H9 (cell line): Measurements from ENCODE around the gene MUC5AC. TPM values are rescaled to one million over a fixed set of nuclear protein-coding genes. Genes with fewer than 3 reads are reported as not detected.

Source experiments
- DNase-seq: peaks from one replicate; pipeline ENCODE4 v3.0.0-alpha.2; 2017
- H2AFZ ChIP-seq: one replicate; pipeline ENCODE4 v1.6.1; 2013; ENCODE audit warnings: mild to moderate bottlenecking, low read length, control low read depth, moderate library complexity
- H2AK5ac ChIP-seq: 2 replicates; pipeline ENCODE4 v1.6.1; 2013; ENCODE audit warnings: low read length, control low read depth, mixed read lengths; ENCODE audit not compliant: insufficient read length
- H2BK120ac ChIP-seq: one replicate; pipeline ENCODE4 v1.6.1; 2013; ENCODE audit warnings: low read depth, mild to moderate bottlenecking, low read length, control low read depth, inconsistent platforms; ENCODE audit not compliant: poor library complexity, severe bottlenecking
- H2BK12ac ChIP-seq: 2 replicates; pipeline ENCODE4 v1.6.1; 2013; ENCODE audit warnings: low read length, control low read depth, mixed read lengths, low read depth; ENCODE audit not compliant: insufficient read length
- H2BK15ac ChIP-seq: 2 replicates; pipeline ENCODE4 v1.6.1; 2013; ENCODE audit warnings: low read depth, low read length, control low read depth
- H2BK20ac ChIP-seq: one replicate; pipeline ENCODE4 v1.6.1; 2013; ENCODE audit warnings: low read depth, mild to moderate bottlenecking, low read length, control low read depth, inconsistent platforms; ENCODE audit not compliant: poor library complexity, severe bottlenecking
- H2BK5ac ChIP-seq: 2 replicates; pipeline ENCODE4 v1.6.1; 2013; ENCODE audit warnings: low read length, control low read depth, mixed read lengths; ENCODE audit not compliant: insufficient read length
- H3K14ac ChIP-seq: 2 replicates; pipeline ENCODE4 v1.6.1; 2013; ENCODE audit warnings: low read length, control low read depth; ENCODE audit not compliant: insufficient read depth
- H3K18ac ChIP-seq: 2 replicates; pipeline ENCODE4 v1.6.1; 2013; ENCODE audit warnings: low read depth, mild to moderate bottlenecking, mixed read lengths, low read length, control low read depth; ENCODE audit not compliant: insufficient read length
- H3K23ac ChIP-seq: 2 replicates; pipeline ENCODE4 v1.6.1; 2013; ENCODE audit warnings: low read length, control low read depth, mixed read lengths, low read depth; ENCODE audit not compliant: insufficient read length
- H3K23me2 ChIP-seq: 2 replicates; pipeline ENCODE4 v1.6.1; 2013; ENCODE audit warnings: low read depth, mild to moderate bottlenecking, mixed read lengths, low read length, control low read depth; ENCODE audit not compliant: insufficient read length, poor library complexity, severe bottlenecking
- H3K27ac ChIP-seq: 2 replicates; pipeline ENCODE4 v1.5.1; 2013; ENCODE audit warnings: low read length, control low read depth, mixed read lengths, low read depth; ENCODE audit not compliant: insufficient read length
- H3K27me3 ChIP-seq: 2 replicates; pipeline ENCODE4 v1.6.1; 2013; ENCODE audit warnings: low read length, control low read depth, inconsistent platforms; ENCODE audit not compliant: insufficient read depth
- H3K4ac ChIP-seq: 2 replicates; pipeline ENCODE4 v1.6.1; 2013; ENCODE audit warnings: low read depth, mild to moderate bottlenecking, control low read depth, inconsistent platforms, low read length, moderate library complexity
- H3K4me1 ChIP-seq: 2 replicates; pipeline ENCODE4 v1.6.1; 2013; ENCODE audit warnings: low read length, control low read depth, inconsistent platforms; ENCODE audit not compliant: insufficient read depth
- H3K4me2 ChIP-seq: 2 replicates; pipeline ENCODE4 v1.6.1; 2013; ENCODE audit warnings: low read length, control low read depth, mixed read lengths; ENCODE audit not compliant: insufficient read length, insufficient read depth
- H3K56ac ChIP-seq: 2 replicates; pipeline ENCODE4 v1.6.1; 2013; ENCODE audit warnings: low read depth, mild to moderate bottlenecking, mixed read lengths, low read length, control low read depth; ENCODE audit not compliant: insufficient read length
- H3K79me1 ChIP-seq: 2 replicates; pipeline ENCODE4 v1.6.1; 2013; ENCODE audit warnings: low read depth, mild to moderate bottlenecking, moderate library complexity, low read length, control low read depth, inconsistent platforms; ENCODE audit not compliant: insufficient read depth, poor library complexity, severe bottlenecking
- H3K79me2 ChIP-seq: 2 replicates; pipeline ENCODE4 v1.6.1; 2013; ENCODE audit warnings: low read length, control low read depth, inconsistent platforms; ENCODE audit not compliant: insufficient read depth
- H3K9ac ChIP-seq: 2 replicates; pipeline ENCODE4 v1.6.1; 2013; ENCODE audit warnings: low read length, control low read depth, mixed read lengths; ENCODE audit not compliant: insufficient read length; ENCODE audit errors: extremely low read depth
- H3K9me3 ChIP-seq: one replicate; pipeline ENCODE4 v1.6.1; 2013; ENCODE audit warnings: low read depth, low read length, inconsistent platforms; ENCODE audit not compliant: control insufficient read depth
- H3T11ph ChIP-seq: one replicate; pipeline ENCODE4 v1.6.1; 2013; ENCODE audit warnings: mild to moderate bottlenecking, low read length, control low read depth, inconsistent platforms
- H4K20me1 ChIP-seq: one replicate; pipeline ENCODE4 v1.6.1; 2013; ENCODE audit not compliant: control insufficient read depth, insufficient read length, insufficient read depth
- H4K5ac ChIP-seq: 2 replicates; pipeline ENCODE4 v1.6.1; 2013; ENCODE audit warnings: low read depth, mild to moderate bottlenecking, mixed read lengths, low read length, control low read depth; ENCODE audit not compliant: insufficient read length
- H4K8ac ChIP-seq: replicated peaks from 2 replicates; pipeline ENCODE4 v1.6.1; 2013; ENCODE audit warnings: low read length, control low read depth, mixed read lengths, low read depth; ENCODE audit not compliant: insufficient read length
- H4K91ac ChIP-seq: 2 replicates; pipeline ENCODE4 v1.6.1; 2013; ENCODE audit warnings: low read depth, mild to moderate bottlenecking, moderate library complexity, mixed read lengths, low read length, control low read depth; ENCODE audit not compliant: insufficient read length
- H3K27ac Mint-ChIP-seq, 3 experiments: 2 replicates in 2 of 3; 3 replicates in 1 of 3; pipeline ENCODE4 v1.8.0; 2020 to 2021; ENCODE audit warnings: mixed read lengths in 3 of 3, mild to moderate bottlenecking in 1 of 3, moderate library complexity in 1 of 3
- H3K27me3 Mint-ChIP-seq: 2 replicates; pipeline ENCODE4 v1.8.0; 2021; ENCODE audit warnings: low read depth, mild to moderate bottlenecking, moderate library complexity, mixed read lengths
- H3K36me3 Mint-ChIP-seq, 3 experiments: 2 replicates in 2 of 3; 3 replicates in 1 of 3; pipeline ENCODE4 v1.8.0; 2020 to 2021; ENCODE audit warnings: low read depth in 3 of 3, mixed read lengths in 3 of 3; ENCODE audit not compliant: insufficient read depth in 1 of 3
- H3K4me1 Mint-ChIP-seq, 2 experiments: 2 replicates each; pipeline ENCODE4 v1.8.0; 2020; ENCODE audit warnings: mixed read lengths in 2 of 2
- H3K4me3 Mint-ChIP-seq, 2 experiments: 2 replicates in 1 of 2; 3 replicates in 1 of 2; pipeline ENCODE4 v1.8.0; 2020 to 2021; ENCODE audit warnings: mild to moderate bottlenecking in 2 of 2, mixed read lengths in 2 of 2, moderate library complexity in 1 of 2
- H3K9me3 Mint-ChIP-seq, 2 experiments: 2 replicates in 1 of 2; 3 replicates in 1 of 2; pipeline ENCODE4 v1.8.0; 2020; ENCODE audit warnings: mild to moderate bottlenecking in 2 of 2, mixed read lengths in 2 of 2, moderate library complexity in 1 of 2
- WGBS: extraction: QIAGEN DNeasy Blood & Tissue Kit; methylation state at CpG from one replicate; pipeline ENCODE4 v1.1.7; 2013; ENCODE audit warnings: missing lambda C conversion rate, low lambda C conversion rate, mixed read lengths; ENCODE audit not compliant: insufficient read length; ENCODE audit errors: extremely low coverage; 5-methylcytosine and 5-hydroxymethylcytosine counted together
- total RNA-seq: library from RNA; stranded (reverse); gene quantifications from 2 replicates; pipeline ENCODE4 v1.2.1, GENCODE V29; 2021
- TF ChIP-seq, protein P1 (sequence below): fragments of 200-600 bp; sonication (generic); conservative IDR thresholded peaks from 3 replicates; pipeline ENCODE4 v1.8.0; 2021; ENCODE audit warnings: antibody characterized with exemption, mild to moderate bottlenecking

MUC5AC gene
- total RNA-seq, 1 experiment from 2014 or later = not detected

- no peak overlapping the region for H3K23ac ChIP-seq
- no peak overlapping the region for H2BK12ac ChIP-seq
- H3K4me1 ChIP-seq = no peaks in the 10 kb centered on the region
- no peak overlapping the region; the same call in 1 of the 2 replicates for H3K14ac ChIP-seq
- Mint-ChIP-seq H3K36me3 (no peaks in the 10 kb centered on the region), H3K9me3 (peaks cover 14 to 17% of the 10 kb centered on the region in 2 experiments), H3K4me3 (no peak overlapping the region), H3K4me1 (peaks cover 0 to 3% of the 10 kb centered on the region in 2 experiments; a peak in 1 of 4 replicates), H3K27me3 (peaks cover 56% of the 10 kb centered on the region), H3K27ac (no peak overlapping the region)
- H4K5ac ChIP-seq = no peak overlapping the region
- H3K23me2 ChIP-seq = no peaks in the 10 kb centered on the region
- DNase-seq = peak; percentile 14
- H3K56ac ChIP-seq = no peak overlapping the region
- no peaks in the 10 kb centered on the region for H3K9me3 ChIP-seq
- no peaks in the 10 kb centered on the region for H3K79me2 ChIP-seq
- H3K4me2 ChIP-seq = no peak overlapping the region
- no peak overlapping the region for H4K91ac ChIP-seq
- no peak overlapping the region for H2BK5ac ChIP-seq
- no peak overlapping the region for H2BK120ac ChIP-seq
- H2AK5ac ChIP-seq = no peak overlapping the region
- no peak overlapping the region for H3K18ac ChIP-seq
- no peaks in the 10 kb centered on the region for H3K79me1 ChIP-seq
- H2BK20ac ChIP-seq = no peak overlapping the region
- H3T11ph ChIP-seq = no peak overlapping the region
- H2AFZ ChIP-seq = no peak overlapping the region
- H4K8ac ChIP-seq = no peak overlapping the region
- no peak overlapping the region for H3K27ac ChIP-seq
- H4K20me1 ChIP-seq = no peaks in the 10 kb centered on the region
- WGBS = no CpG with 5 or more reads among the region's 17 CpGs
- no peaks in the 10 kb centered on the region for H3K27me3 ChIP-seq
- TF ChIP-seq, protein P1, sequence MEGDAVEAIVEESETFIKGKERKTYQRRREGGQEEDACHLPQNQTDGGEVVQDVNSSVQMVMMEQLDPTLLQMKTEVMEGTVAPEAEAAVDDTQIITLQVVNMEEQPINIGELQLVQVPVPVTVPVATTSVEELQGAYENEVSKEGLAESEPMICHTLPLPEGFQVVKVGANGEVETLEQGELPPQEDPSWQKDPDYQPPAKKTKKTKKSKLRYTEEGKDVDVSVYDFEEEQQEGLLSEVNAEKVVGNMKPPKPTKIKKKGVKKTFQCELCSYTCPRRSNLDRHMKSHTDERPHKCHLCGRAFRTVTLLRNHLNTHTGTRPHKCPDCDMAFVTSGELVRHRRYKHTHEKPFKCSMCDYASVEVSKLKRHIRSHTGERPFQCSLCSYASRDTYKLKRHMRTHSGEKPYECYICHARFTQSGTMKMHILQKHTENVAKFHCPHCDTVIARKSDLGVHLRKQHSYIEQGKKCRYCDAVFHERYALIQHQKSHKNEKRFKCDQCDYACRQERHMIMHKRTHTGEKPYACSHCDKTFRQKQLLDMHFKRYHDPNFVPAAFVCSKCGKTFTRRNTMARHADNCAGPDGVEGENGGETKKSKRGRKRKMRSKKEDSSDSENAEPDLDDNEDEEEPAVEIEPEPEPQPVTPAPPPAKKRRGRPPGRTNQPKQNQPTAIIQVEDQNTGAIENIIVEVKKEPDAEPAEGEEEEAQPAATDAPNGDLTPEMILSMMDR = no peak
- no peak overlapping the region for H2BK15ac ChIP-seq
- no peak overlapping the region for H3K9ac ChIP-seq
- H3K4ac ChIP-seq = no peak overlapping the region
Observed at GRCh38 chr11:1217151-1217550, 59.4 kb downstream of the MUC5AC start.
